ENCODE measurements around the gene NIM1K.
"Not testable (repeated sequence)": the region's sequence is repeated elsewhere in the genome, so short reads cannot be mapped to it uniquely, and the experiment has no call there.

Gene NIM1K

GRCh38 chr5:43190755-43191603 is 1.0 kb upstream of the NIM1K start:
- no peak for DNase-seq

- DNase-seq, result no peak
These were observed 644 bp downstream of the NIM1K start for GRCh38 chr5:43192558-43193180.

GRCh38 chr5:43193181-43193893 is 1.3 kb downstream of the NIM1K start:
- peak; percentile 70 to 91 for DNase-seq

GRCh38 chr5:43193894-43194265 is 1.9 kb downstream of the NIM1K start:
- no peak for DNase-seq

- no peak for DNase-seq
These were observed 3.7 kb downstream of the NIM1K start for GRCh38 chr5:43195670-43196265.

- no peak for DNase-seq
These were observed 5.5 kb downstream of the NIM1K start for GRCh38 chr5:43197535-43197934.

- not testable (repeated sequence) for DNase-seq
These were observed 9.4 kb downstream of the NIM1K start for GRCh38 chr5:43201442-43201841.

- no peak for DNase-seq
These were observed 10.4 kb downstream of the NIM1K start for GRCh38 chr5:43202380-43202779.

GRCh38 chr5:43203373-43203772 is 11.3 kb downstream of the NIM1K start:
- DNase-seq, result no peak

- DNase-seq, result no peak
These were observed 12.9 kb downstream of the NIM1K start for GRCh38 chr5:43204958-43205357.

GRCh38 chr5:43207601-43208000 is 15.6 kb downstream of the NIM1K start:
- DNase-seq, result no peak

- DNase-seq, result no peak
These were observed 16.6 kb downstream of the NIM1K start for GRCh38 chr5:43208658-43209057.

- no peak for DNase-seq
These were observed 17.0 kb downstream of the NIM1K start for GRCh38 chr5:43209060-43209459.

- DNase-seq, result no peak
These were observed 17.8 kb downstream of the NIM1K start for GRCh38 chr5:43209833-43210232.

GRCh38 chr5:43210570-43210969 is 18.5 kb downstream of the NIM1K start:
- no peak for DNase-seq

GRCh38 chr5:43213951-43214350 is 21.9 kb downstream of the NIM1K start:
- no peak for DNase-seq

- DNase-seq, result peak; percentile 63 to 64
These were observed 23.1 kb downstream of the NIM1K start for GRCh38 chr5:43215073-43215631.

- DNase-seq, result no peak
These were observed 24.9 kb downstream of the NIM1K start for GRCh38 chr5:43216941-43217340.

- no peak for DNase-seq
These were observed 27.1 kb downstream of the NIM1K start for GRCh38 chr5:43219120-43219519.

GRCh38 chr5:43221502-43221901 is 29.5 kb downstream of the NIM1K start:
- no peak for DNase-seq

- DNase-seq, result no peak
These were observed 33.7 kb downstream of the NIM1K start for GRCh38 chr5:43225649-43226245.

- peak; percentile 41 to 45 for DNase-seq
These were observed 35.6 kb downstream of the NIM1K start for GRCh38 chr5:43227655-43228054.
